ENCODE data around the gene CLP1.

GRCh38 chr11:57649826-57650738 is 7.5 kb upstream of the CLP1 start, which contains the start of gene YPEL4:
- TF ChIP-seq, protein P1, sequence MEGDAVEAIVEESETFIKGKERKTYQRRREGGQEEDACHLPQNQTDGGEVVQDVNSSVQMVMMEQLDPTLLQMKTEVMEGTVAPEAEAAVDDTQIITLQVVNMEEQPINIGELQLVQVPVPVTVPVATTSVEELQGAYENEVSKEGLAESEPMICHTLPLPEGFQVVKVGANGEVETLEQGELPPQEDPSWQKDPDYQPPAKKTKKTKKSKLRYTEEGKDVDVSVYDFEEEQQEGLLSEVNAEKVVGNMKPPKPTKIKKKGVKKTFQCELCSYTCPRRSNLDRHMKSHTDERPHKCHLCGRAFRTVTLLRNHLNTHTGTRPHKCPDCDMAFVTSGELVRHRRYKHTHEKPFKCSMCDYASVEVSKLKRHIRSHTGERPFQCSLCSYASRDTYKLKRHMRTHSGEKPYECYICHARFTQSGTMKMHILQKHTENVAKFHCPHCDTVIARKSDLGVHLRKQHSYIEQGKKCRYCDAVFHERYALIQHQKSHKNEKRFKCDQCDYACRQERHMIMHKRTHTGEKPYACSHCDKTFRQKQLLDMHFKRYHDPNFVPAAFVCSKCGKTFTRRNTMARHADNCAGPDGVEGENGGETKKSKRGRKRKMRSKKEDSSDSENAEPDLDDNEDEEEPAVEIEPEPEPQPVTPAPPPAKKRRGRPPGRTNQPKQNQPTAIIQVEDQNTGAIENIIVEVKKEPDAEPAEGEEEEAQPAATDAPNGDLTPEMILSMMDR (IDR thresholded peaks at IDR 0.05): no peak
- TF ChIP-seq POLR2A (IDR thresholded peaks at IDR 0.05): no peak

All from heart left ventricle (tissue), 13 donors.